Urothelium cell line (cell line): Measurements from ENCODE around the gene C4orf50.
A peak's percentile ranks its signal among the peaks of the same experiment; 100 is the strongest.
"Not testable (repeated sequence)": the region's sequence is repeated elsewhere in the genome, so short reads cannot be mapped to it uniquely, and the experiment has no call there.

ENCODE experiments used
- DNase-seq: peaks from one replicate; pipeline ENCODE4 v3.0.0; 2011; ENCODE audit warnings: low spot score, mixed read lengths
- FAIRE-seq: peaks from 2 replicates; lab custom pipeline; 2011; peaks lifted over from hg19 to GRCh38; lab: Jason Lieb, UNC

Gene C4orf50

DNA sequence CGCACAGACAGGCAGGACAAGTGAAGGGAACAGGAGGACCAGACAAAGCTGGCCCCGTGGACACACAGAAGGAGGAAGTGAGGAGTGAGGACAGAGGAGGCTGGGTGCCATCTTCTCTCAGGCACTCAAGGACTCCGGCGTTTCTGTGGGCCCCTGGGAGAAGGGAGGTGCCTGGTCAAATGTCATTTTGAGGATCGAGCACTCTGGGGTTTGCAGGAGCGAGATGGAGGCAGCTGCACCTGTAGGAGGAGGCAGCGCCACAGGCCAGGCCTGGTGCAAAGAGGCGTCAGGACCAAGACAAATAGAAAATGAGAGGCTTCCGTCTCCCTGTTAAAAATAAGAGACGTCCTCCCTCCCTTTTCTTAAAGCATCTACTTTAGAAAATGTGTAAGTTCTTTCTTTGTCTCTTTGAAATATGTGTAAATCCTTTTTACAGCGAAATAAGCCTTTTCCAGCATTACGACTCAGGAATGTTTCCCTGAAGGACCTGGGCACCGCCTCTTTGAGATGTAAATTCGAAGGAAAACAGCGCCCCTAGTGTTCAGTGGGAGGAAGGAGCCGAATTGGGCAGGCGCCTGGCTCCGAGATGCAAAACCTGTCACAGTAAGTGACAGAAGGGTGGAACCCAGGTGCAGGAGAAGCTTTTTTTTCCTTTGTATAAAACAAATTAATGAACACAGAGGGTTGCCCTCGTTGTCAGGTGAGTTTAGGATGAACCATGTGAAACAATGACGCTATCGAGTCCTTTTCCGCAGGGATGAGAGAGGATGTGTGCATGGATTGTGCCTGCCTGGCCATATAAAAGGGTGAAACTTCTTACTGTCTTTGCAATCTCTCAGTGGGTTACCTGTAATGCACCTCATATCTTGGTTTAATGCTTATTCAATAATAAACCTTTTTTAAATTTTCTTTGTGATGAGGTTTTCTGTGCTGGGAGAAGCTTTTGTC is 1.4 kb upstream of the C4orf50 start:
- DNase-seq (peak; percentile 54), FAIRE-seq (no peak)

DNA sequence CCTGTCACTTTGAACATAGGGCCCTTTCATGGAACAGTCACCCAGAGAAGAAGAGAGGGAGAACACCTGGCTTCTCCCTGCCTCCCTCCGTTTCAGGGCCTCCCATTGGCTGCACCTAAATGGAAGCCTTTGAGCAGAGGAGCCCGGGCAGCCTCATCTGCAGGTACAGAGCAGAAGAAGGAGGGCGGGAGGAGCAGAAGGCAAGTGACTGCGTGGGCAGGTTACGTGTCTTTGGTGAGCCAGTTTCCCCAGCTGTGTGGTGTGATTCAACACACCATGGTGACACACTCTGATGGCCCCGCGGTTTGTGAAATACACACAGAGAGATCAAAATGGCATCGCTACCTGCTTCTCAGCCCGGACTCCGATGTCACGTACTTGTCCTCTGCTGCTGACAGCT is 431 bp downstream of the C4orf50 start:
- DNase-seq (no peak), FAIRE-seq (no peak)

DNA sequence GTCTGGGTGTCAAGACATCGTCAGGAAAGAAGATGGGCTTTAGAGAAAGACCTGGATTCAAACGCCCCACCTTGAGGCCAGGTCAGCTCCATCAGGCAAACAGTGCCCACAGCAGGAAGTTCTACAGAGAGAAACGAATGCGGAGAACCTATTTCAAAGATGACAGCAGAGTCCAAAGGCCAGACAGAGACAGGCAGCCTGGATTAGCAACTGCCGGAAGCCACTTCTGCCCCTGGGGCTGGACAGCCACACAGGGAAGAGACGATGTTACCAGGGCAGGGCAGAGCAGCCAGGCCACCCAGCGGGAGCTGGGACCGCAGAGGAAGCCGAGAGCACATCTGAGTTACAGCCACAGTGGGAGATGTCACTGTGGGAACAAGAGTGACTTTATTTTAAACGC is 1.2 kb downstream of the C4orf50 start:
- DNase-seq (no peak), FAIRE-seq (no peak)

DNA sequence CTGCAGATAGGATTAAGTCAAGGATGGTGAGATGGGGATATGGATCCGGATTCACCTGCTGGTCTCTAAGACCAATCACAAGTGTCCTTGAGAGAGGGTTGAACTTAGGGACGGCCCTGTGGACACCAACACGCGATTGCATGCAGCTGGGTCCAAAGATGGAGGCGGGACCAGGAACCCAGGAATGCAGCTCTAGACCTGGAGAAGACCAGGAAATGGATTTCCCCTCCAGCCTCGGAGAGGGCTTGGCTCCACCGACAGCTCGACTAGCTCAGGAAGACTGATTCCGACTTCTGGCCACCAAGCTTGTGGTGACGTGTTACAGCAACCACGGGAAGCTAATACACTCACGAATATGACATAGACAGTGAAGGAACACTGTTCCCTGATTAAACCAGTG is 4.7 kb downstream of the C4orf50 start:
- DNase-seq (no peak), FAIRE-seq (no peak)

DNA sequence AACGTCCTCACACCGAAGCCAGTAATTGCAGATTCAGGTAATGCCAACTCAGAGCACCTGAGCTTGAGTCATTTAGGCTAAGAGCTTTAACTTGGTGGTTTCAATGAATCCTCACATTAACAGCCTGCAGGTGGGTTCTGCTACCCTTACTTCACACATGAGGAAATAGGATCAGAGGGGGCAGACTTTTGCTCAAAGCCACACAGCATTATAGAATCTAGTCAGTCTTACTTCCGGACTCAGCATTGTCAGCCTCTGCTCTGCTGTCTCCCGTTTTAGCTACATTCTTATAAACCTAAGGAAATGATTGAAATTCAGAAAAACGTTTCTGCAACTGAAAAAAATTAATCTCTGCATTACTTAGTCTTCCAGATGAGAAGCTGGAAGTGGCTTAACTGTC is 6.0 kb downstream of the C4orf50 start:
- DNase-seq (no peak), FAIRE-seq (no peak)

DNA sequence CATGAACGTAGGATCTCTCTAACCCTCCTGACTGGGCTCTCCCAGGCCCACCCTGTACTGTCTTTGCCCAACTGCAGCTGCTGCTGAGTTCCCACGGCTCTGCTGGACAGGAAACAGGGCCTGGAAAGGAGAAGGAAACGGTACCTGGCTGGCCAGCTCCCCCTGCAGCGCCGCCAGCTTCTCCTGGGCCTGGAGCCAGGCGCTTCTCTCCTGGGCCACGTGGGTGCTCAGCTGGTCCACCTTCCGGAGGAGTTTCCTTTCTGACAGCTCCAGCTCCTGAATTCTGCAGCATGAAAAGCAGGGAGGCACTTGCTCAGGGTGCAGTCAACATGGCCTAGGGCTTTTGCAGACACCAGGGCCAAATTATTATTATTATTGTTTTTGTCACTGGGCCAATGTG is 6.5 kb downstream of the C4orf50 start:
- peak; percentile 29 for DNase-seq

DNA sequence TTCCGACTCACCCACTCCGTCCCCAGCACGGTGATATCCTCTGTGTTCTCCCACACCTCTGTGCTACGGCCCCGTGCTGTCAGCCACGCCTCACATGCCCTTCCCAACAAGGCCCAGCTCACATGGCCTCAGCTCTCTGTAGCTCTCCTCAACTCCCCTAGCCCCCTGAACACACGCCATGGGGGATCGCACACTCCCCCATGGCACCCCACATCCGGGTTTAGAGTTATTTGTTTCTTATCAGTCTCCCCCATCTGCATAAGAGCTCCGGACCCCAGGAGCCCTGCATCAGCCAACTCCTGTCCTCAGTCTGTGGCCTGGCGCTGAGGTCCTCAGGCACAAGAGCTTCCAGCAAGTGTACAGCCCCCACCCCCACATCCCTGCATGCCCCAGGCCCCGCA is 7.0 kb downstream of the C4orf50 start:
- FAIRE-seq, result no peak
- no peak for DNase-seq

More for the DNA sequence above, 6.5 kb downstream of the C4orf50 start:
- FAIRE-seq, result no peak

DNA sequence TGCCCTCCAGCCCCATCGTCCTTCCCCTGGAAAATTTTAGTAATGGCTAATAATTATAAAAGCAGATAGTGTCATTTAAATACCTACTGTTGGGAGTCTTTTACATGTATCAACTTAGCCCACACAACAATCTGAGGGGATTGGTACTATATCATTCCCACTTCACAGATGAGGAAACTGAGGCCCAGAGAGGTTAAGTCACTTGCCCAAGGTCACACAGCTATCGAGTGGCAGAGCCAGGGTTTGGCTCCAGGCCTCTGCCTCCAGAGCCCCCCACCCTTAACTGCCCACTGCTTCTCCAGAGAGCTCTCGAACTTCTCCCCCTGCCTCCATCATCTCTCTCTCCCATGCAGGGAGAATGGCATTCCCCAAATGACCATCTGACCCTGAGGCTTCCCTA is 7.4 kb downstream of the C4orf50 start:
- FAIRE-seq (no peak), DNase-seq (no peak)

DNA sequence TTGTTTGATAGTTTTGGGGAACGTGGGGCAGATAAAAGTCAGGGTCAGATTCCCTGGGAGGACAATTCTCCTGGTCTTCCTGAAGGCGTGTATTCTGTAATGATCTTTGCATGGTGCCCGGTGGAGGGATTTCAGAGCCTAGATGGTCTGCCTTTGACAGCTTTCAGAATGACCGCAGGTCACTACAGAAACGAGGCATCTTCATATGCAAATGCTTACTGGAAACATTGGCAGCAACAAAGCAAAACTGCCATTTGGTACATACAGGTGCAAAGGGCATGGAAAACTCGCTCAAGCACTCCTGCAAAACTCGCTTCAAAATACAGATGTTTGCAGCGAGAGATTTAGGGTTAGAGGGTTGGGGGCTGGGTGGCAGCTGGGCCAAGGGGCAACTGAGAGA is 8.8 kb downstream of the C4orf50 start:
- no peak for FAIRE-seq
- DNase-seq, result no peak

DNA sequence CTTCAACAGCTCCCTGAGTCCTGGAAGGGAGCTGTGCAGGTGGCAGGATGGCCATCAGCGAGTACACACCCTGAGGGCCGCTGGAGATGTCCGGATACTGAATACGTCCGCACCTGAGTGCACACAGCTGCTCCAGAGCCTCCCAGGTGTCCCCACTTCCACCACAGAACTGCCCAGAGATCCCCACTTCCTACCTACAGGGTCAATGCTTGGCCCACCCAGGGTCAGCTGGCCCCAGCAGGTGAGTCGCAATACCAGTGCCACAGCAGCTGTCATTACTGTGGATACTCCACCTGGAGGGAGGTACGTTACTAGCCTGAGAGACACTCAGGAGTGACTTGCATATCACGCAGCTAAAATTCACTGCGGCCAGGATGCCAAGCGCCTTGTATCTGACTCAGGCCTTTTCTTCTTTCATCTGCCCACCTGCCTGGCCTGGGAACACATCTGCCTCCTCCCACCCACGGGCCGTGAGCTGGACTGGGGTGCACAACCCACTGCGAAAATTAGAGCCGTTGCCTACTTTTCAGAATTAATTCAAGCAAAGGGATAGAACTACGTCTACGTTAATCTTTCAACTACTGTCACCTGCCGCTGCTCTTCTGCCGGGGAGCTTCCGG is 9.4 kb downstream of the C4orf50 start:
- DNase-seq, result no peak
- no peak for FAIRE-seq

DNA sequence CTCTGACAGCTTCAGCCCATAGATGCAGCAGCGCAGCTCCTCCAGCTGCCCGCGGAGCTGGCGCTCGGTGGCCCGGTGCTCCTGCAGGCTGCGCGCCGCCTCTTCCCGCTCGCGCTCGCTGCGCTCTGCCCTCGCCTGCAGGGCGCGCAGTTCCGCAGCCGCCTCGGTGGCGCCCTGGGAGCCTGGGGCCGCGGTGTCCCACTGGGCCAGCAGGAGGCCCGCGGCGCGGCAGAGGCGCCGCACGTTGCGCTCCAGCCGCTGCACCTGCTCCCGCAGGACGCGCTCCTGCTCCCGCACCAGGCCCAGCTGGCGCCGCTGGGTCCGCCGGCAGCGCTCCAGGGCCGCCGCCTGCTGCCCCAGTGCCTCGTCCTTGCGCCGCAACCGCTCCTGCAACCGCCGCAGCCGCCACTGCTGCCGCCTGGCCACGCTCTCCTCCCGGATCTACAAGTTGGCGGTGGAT is 10.1 kb downstream of the C4orf50 start:
- DNase-seq (peak; percentile 37), FAIRE-seq (no peak)

DNA sequence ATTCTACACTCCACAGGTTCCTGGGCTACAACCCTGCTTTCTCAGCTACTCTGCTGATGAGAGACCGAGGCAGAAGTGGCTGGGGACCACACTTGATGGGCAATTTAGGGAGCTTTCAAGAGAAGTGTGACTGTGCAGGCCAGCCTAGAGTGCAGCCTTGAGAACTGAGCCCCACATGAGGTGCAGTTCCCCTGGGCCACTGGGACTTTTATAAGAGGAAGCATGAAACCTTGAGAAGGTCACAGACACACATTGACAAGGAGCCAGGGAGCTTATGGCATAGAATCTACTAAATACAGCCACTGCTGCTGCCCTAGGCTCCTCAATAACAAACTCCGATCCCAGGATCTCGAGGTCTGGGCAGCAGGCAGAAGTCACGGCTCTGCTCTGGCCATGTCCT is 13.1 kb downstream of the C4orf50 start:
- FAIRE-seq (no peak), DNase-seq (no peak)

DNA sequence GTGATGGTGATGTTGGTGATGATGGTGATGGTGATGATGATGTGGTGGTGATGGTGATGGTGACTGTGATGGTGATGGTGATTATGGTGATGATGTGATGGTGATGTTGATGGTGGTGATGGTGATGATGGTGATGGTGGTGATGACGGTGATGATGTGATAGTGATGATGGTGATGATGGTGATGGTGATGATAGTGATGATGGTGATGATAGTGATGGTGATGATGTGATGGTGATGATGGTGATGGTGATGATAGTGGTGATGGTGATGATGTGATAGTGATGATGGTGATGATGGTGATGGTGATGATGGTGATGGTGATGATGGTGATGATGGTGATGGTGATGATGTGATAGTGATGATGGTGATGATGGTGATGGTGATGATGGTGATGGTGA is 14.7 kb downstream of the C4orf50 start:
- DNase-seq, FAIRE-seq: not testable (repeated sequence)

DNA sequence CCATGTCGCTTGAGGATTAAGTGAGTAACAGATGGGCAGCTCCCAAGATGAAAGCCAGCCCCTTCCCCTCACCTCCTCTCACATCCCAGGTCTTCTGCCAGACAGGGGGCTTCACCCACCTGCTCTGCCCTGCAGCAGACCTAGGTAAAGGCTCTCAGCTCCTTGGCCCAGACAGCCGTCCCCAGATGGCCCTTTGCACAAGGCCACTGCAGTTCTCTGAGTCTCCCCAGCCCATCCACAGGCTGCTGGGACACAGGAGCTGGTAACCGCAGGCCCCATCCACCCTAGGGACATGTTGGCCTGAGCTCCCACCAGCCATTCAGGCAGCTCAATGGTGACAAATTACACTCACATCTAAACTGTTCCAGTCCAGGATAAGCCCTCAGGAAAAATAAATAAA is 15.3 kb downstream of the C4orf50 start:
- FAIRE-seq, result no peak
- DNase-seq, result no peak

DNA sequence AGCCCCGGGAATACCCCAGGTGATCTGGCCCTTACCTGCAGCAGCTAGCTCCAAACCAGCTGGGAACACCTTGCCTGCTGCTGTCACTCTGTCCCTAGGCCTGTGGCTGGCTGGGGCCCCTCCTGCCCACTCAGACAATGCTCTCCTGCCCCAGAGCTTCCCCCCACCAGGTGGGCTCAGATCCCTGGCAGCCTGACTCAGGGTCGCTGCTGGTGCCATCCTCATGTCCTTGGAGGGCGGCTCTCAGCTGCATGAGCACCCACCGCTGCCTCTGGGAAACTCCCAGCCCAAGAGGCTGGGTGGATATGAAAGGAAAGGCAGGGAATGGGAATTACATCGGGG is 15.8 kb downstream of the C4orf50 start:
- FAIRE-seq (no peak), DNase-seq (no peak)

DNA sequence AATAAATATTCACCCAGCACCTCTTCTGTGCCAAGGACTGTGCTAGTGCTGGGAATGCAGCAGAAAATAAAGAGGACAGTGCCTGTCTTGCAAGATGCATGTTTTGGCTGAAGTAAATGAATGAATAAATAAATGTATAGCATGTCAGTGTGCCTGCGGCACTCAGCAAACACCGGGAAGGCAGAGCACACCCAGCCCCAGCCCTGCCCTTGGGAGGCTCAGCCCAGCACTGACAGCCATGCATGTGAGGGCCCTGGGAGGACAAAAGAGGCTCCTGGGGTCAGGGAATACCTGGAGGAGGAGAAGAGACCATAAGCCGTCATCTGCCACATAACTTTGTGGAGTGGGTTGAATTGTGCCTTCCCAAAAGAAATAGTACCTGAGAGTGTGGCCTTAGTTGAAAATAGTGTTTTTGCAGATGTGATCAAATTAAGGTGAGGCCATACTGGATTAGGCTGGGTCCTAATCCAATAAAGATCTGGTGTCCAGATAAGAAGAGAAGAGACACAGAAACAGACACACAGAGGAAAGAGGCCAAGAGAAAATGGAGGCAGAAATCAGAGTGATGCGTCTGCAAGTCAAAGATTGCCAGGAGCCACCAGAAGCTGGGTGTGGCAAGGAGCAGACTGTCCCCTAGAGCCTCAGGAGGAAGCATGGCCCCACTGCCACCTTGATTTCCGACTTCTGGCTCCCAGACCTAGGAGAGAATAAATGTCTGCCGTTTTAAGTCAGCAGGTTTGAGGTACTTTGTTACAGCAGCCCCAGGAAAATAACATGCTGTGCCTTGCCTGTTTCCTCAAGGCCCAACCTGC is 16.3 kb downstream of the C4orf50 start:
- no peak for FAIRE-seq

DNA sequence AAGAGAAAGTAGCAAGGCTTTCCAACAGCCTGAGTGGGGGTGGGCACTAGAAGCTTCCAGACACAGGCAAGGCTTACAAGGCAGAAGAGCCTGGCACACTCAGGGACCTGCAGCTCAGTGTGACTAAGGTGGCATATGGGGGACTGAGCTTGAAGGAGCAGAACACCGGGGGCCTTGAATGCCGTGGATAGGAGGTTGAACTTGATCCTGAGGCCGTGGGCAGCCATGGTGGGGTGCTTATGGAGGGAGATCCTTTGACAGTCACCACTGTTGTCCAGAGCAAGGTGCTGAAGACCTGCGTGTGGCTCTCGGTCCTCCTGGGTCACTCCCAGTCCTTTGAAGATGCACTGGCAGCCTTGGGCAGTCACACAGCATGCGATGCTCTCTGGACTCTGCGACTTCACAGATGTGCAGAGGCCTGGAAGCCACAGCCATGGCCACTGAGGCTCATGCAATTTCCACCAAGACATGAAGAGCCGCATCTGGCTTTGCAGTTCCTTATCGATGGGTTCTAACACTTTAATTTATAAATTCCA is 18.3 kb downstream of the C4orf50 start:
- FAIRE-seq, result no peak

More for the DNA sequence above, 16.3 kb downstream of the C4orf50 start:
- no peak for DNase-seq

DNA sequence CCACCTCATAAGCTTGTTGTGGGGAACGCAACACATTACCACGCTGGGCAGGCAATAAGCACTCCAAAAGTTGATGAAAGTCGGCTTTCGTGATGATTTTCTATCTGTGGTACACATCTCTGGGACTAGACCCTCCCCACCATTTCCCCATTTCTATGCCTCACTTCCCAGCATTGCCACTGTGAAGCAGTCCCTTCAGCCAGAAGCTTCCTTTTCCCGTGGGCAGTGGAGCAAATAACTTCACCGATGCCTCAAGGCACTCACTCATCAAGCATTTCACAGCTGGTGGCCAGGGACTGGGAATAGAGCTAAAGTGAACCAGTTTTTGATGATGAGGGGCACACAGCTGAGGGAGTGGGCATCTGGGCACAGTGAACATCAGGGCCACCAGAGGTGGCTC is 18.9 kb downstream of the C4orf50 start:
- DNase-seq (no peak), FAIRE-seq (no peak)

More for the DNA sequence above, 18.3 kb downstream of the C4orf50 start:
- DNase-seq, result no peak

DNA sequence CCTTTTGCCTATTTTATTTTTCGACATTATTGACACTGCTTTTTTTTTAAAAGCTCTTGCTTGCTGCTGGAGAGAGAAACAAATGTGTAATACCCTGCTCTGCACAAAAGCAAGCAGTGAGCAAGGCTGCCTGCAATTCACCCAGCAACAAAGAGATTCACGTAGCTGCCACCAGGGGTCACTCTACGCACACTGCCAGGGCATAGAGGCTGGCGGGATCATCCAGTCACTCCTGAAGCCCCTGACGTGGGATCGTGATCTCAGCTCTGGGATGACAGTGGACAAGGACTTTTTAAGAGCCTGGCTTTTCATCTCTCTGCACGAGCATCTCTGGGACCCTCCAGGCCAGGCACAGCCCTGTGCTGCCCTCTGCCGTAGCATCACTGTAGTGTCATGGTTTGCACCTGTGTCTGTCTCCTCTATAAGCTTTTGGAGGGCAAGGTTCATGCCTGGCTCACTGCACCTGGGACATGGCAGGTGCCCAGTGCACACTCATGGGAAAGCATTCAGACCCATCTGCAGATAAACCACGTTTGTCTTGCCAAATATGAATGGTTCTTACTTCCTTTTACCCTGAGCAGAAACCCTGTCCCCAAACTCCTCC is 19.8 kb downstream of the C4orf50 start:
- DNase-seq (peak; percentile 68), FAIRE-seq (no peak)

DNA sequence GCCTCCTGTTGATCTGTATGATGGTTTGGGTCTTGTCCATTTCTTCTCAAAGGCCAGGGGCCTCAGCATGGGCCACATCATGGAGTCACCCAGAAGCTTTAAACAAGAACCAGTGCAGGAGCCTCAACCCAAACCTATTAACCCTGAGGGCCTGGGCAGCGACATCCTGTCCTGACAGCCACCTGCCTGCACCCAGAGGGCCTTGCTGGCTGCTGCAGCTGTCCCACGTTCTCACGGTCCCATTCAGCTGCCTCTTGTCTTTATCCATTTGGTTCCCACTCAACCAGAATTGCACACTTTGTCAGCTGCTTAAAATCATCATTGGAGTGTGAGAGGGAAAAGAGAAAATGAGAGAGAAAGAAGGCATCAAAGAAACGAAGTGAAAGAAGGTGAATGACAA is 21.6 kb downstream of the C4orf50 start:
- FAIRE-seq (no peak), DNase-seq (no peak)
